H1 (cell line): ENCODE results near the gene WDR35. TPM values are rescaled to one million over a fixed set of nuclear protein-coding genes. Genes with fewer than 3 reads are reported as not detected.

Experiments used
- CTCF ChIA-PET: fragments of 300-600 bp; sonication (Branson Sonifier 250); formaldehyde crosslinking; loops from one replicate; lab custom pipeline; 2021; ENCODE audit not compliant: partially characterized antibody; lab: Charles Lee
- POLR2A ChIA-PET: fragments of 300-600 bp; sonication (Branson Sonifier 250); formaldehyde crosslinking; loops from one replicate; lab custom pipeline; 2021; ENCODE audit warnings: inconsistent platforms; ENCODE audit not compliant: partially characterized antibody; lab: Charles Lee
- DNase-seq, 2 experiments: peaks; one replicate each; pipeline versions ENCODE4 v3.0.0 to v3.0.0-alpha.2; 2010 to 2022; ENCODE audit warnings: low spot score in 2 of 2, low read depth in 1 of 2, mixed read lengths in 1 of 2
- FAIRE-seq: peaks from 2 replicates; lab custom pipeline; 2011; peaks lifted over from hg19 to GRCh38; lab: Jason Lieb, UNC
- H2AFZ ChIP-seq: 2 replicates; pipeline ENCODE4 v1.8.1; 2012; ENCODE audit warnings: low read length, inconsistent platforms
- H2AK5ac ChIP-seq: 2 replicates; pipeline ENCODE4 v1.6.1; 2013; ENCODE audit warnings: low read depth, low read length
- H2BK120ac ChIP-seq: replicated peaks from 2 replicates; pipeline ENCODE3; 2013; ENCODE audit warnings: low read depth, low read length, inconsistent platforms
- H2BK12ac ChIP-seq: 2 replicates; pipeline ENCODE4 v1.6.1; 2013; ENCODE audit warnings: low read depth, low read length
- H2BK15ac ChIP-seq: 2 replicates; pipeline ENCODE4 v1.6.1; 2013; ENCODE audit warnings: low read length
- H2BK20ac ChIP-seq: 2 replicates; pipeline ENCODE4 v1.6.1; 2013; ENCODE audit warnings: low read length
- H2BK5ac ChIP-seq: 2 replicates; pipeline ENCODE4 v1.6.1; 2013; ENCODE audit warnings: low read depth, low read length
- H3K14ac ChIP-seq: 2 replicates; pipeline ENCODE4 v1.6.1; 2013; ENCODE audit warnings: inconsistent platforms; ENCODE audit not compliant: insufficient read length
- H3K18ac ChIP-seq: 2 replicates; pipeline ENCODE4 v1.6.1; 2013; ENCODE audit warnings: low read length; ENCODE audit errors: extremely low read depth
- H3K23ac ChIP-seq: 2 replicates; pipeline ENCODE4 v1.6.1; 2013; ENCODE audit warnings: inconsistent platforms; ENCODE audit not compliant: insufficient read length
- H3K23me2 ChIP-seq: 2 replicates; pipeline ENCODE4 v1.6.1; 2013; ENCODE audit warnings: low read depth, low read length
- H3K27ac ChIP-seq: 2 replicates; pipeline ENCODE4 v1.6.1; 2011; ENCODE audit warnings: low read depth, low read length, inconsistent platforms
- H3K27me3 ChIP-seq, 4 experiments: replicated peaks in 1 of 4; 1 replicate in 1 of 4; 2 replicates in 3 of 4; pipeline versions ENCODE4 v1.6.1 to v1.8.1; 2011 to 2013; ENCODE audit warnings: low read length in 3 of 4, mild to moderate bottlenecking in 3 of 4, inconsistent platforms in 2 of 4, mixed read lengths in 2 of 4, moderate library complexity in 1 of 4; ENCODE audit not compliant: control insufficient read depth in 3 of 4, insufficient read depth in 3 of 4; ENCODE audit errors: extremely low read depth in 1 of 4
- H3K36me3 ChIP-seq, 4 experiments: 2 replicates each; pipeline versions ENCODE4 v1.6.1 to v1.8.1; 2011 to 2013; ENCODE audit warnings: mild to moderate bottlenecking in 4 of 4, low read length in 3 of 4, moderate library complexity in 2 of 4, control low read depth in 1 of 4, inconsistent platforms in 1 of 4; ENCODE audit not compliant: insufficient read depth in 4 of 4, control insufficient read depth in 2 of 4
- H3K4ac ChIP-seq: replicated peaks from 2 replicates; pipeline ENCODE3; 2013; ENCODE audit warnings: low read length, low read depth, mixed read lengths, inconsistent platforms; ENCODE audit not compliant: insufficient read length
- H3K4me1 ChIP-seq, 4 experiments: replicated peaks in 1 of 4; 1 replicate in 1 of 4; 2 replicates in 3 of 4; pipeline versions ENCODE4 v1.6.1 to v1.8.1; 2011 to 2013; ENCODE audit warnings: low read length in 3 of 4, inconsistent platforms in 2 of 4, mixed read lengths in 1 of 4; ENCODE audit not compliant: insufficient read depth in 4 of 4, control insufficient read depth in 3 of 4
- H3K4me2 ChIP-seq, 2 experiments: 2 replicates each; pipeline versions ENCODE4 v1.6.1 to v1.8.1; 2011 to 2013; ENCODE audit warnings: low read depth in 2 of 2, low read length in 2 of 2, control low read depth in 1 of 2, inconsistent platforms in 1 of 2, mild to moderate bottlenecking in 1 of 2; ENCODE audit not compliant: insufficient read depth in 1 of 2
- H3K4me3 ChIP-seq, 4 experiments: fragments of 200-600, 300-600 bp in 1 of 4; sonication (generic), shearing (Covaris generic), sonication (Bioruptor Twin) in 1 of 4; 2 replicates each; pipeline versions ENCODE4 v1.5.1 to v1.8.1; 2011 to 2016; ENCODE audit warnings: low read length in 4 of 4, low read depth in 3 of 4, control low read depth in 2 of 4, inconsistent platforms in 2 of 4, mild to moderate bottlenecking in 2 of 4, mixed read lengths in 1 of 4, moderate library complexity in 1 of 4; ENCODE audit not compliant: insufficient read depth in 2 of 4; ENCODE audit errors: extremely low read depth in 1 of 4
- H3K56ac ChIP-seq: replicated peaks from 2 replicates; pipeline ENCODE3; 2013; ENCODE audit warnings: low read depth, mild to moderate bottlenecking, mixed read lengths, low read length, inconsistent platforms; ENCODE audit not compliant: insufficient read length
- H3K79me1 ChIP-seq: 2 replicates; pipeline ENCODE4 v1.6.1; 2013; ENCODE audit warnings: low read depth, low read length, control low read depth
- H3K79me2 ChIP-seq, 2 experiments: 2 replicates each; pipeline versions ENCODE4 v1.6.1 to v1.8.1; 2012 to 2013; ENCODE audit warnings: low read length in 2 of 2, mild to moderate bottlenecking in 2 of 2, inconsistent platforms in 1 of 2; ENCODE audit not compliant: insufficient read depth in 2 of 2, control insufficient read depth in 1 of 2
- H3K9ac ChIP-seq, 4 experiments: replicated peaks in 1 of 4; 1 replicate in 1 of 4; 2 replicates in 3 of 4; pipeline versions ENCODE4 v1.6.1 to v1.8.1; 2011 to 2013; ENCODE audit warnings: low read depth in 3 of 4, low read length in 3 of 4, control low read depth in 2 of 4, mild to moderate bottlenecking in 2 of 4, moderate library complexity in 2 of 4, inconsistent platforms in 1 of 4; ENCODE audit errors: extremely low read depth in 1 of 4
- H3K9me3 ChIP-seq, 2 experiments: 2 replicates each; pipeline versions ENCODE4 v1.6.1 to v1.8.1; 2012 to 2013; ENCODE audit warnings: mild to moderate bottlenecking in 2 of 2, moderate library complexity in 2 of 2, control low read depth in 1 of 2, inconsistent platforms in 1 of 2, low read depth in 1 of 2, low read length in 1 of 2, mixed read lengths in 1 of 2; ENCODE audit not compliant: insufficient read depth in 2 of 2
- H4K20me1 ChIP-seq, 2 experiments: replicated peaks in 1 of 2; 2 replicates each; pipeline versions ENCODE3 to v1.8.1; 2011 to 2013; ENCODE audit warnings: inconsistent platforms in 2 of 2, low read length in 2 of 2, mild to moderate bottlenecking in 1 of 2; ENCODE audit not compliant: insufficient read depth in 2 of 2, control insufficient read depth in 1 of 2
- H4K5ac ChIP-seq: 2 replicates; pipeline ENCODE4 v1.6.1; 2013; ENCODE audit warnings: low read length, low read depth, mixed read lengths, inconsistent platforms; ENCODE audit not compliant: insufficient read length
- H4K8ac ChIP-seq: 2 replicates; pipeline ENCODE4 v1.8.0; 2013; ENCODE audit warnings: mild to moderate bottlenecking, moderate library complexity, low read length, inconsistent platforms; ENCODE audit not compliant: insufficient read depth; ENCODE audit errors: extremely low read depth
- H4K91ac ChIP-seq: replicated peaks from 2 replicates; pipeline ENCODE3; 2013; ENCODE audit warnings: low read length, mixed read lengths, inconsistent platforms; ENCODE audit not compliant: insufficient read length
- ASH2L ChIP-seq: fragments of 200-600, 300-600 bp; sonication (generic); IDR thresholded peaks from one replicate; pipeline ENCODE4 v1.7.1; 2017; ENCODE audit warnings: low read length
- BCL11A ChIP-seq, 2 experiments: IDR thresholded peaks; one replicate each; pipeline ENCODE4 v1.6.1; 2011; ENCODE audit warnings: low read depth in 2 of 2, low read length in 2 of 2, mild to moderate bottlenecking in 2 of 2
- EZH2 ChIP-seq: fragments of 200-600 bp; sonication (generic); IDR thresholded peaks from 2 replicates; pipeline ENCODE4 v1.7.1; 2012; ENCODE audit warnings: low read depth, mild to moderate bottlenecking, moderate library complexity, low read length, inconsistent platforms; ENCODE audit not compliant: severe bottlenecking
- SP1 ChIP-seq: IDR thresholded peaks from 2 replicates; pipeline ENCODE4 v1.6.1; 2011; ENCODE audit warnings: low read depth, low read length
- WGBS, 2 experiments: shearing (Covaris generic) in 1 of 2; methylation state at CpG; one replicate each; pipeline versions ENCODE4 v1.1.6 to v1.1.7; 2013 to 2015; ENCODE audit warnings: low lambda C conversion rate in 2 of 2, mixed read lengths in 2 of 2, inconsistent platforms in 1 of 2, low coverage in 1 of 2, missing lambda C conversion rate in 1 of 2; ENCODE audit not compliant: insufficient replicate concordance in 2 of 2, insufficient coverage in 1 of 2, insufficient read length in 1 of 2; ENCODE audit errors: extremely low coverage in 1 of 2, missing lambda C conversion rate in 1 of 2; 5-methylcytosine and 5-hydroxymethylcytosine counted together
- polyA plus RNA-seq, 7 experiments: library from polyadenylated mRNA; depleted of rRNA in 3 of 7; stranded (reverse) in 5 of 7; unstranded in 2 of 7; fragments of >200 nt in 5 of 7; fragments of 200-250 nt in 2 of 7; gene quantifications; 1 replicate in 5 of 7; 2 replicates in 1 of 7; 4 replicates in 1 of 7; pipeline versions ENCODE4 v1.2.1 to v1.2.3, GENCODE V29; 2011 to 2013; ENCODE audit warnings: missing spikeins in 2 of 7, mixed read lengths in 2 of 7
- total RNA-seq: library from RNA; stranded (reverse); fragmentation: NEBNext Ultra II Directional; extraction: Animal tissue kit (Norgen Biotek cat#: 25700); gene quantifications from 2 replicates; pipeline ENCODE4 v1.2.1, GENCODE V29; 2021

Gene WDR35
- total and polyA plus RNA-seq, 2 of the 8 experiments (the other 6 are each of a cell fraction or from before 2014, with no cell fraction given): 9.0 to 25.5 TPM

DNA sequence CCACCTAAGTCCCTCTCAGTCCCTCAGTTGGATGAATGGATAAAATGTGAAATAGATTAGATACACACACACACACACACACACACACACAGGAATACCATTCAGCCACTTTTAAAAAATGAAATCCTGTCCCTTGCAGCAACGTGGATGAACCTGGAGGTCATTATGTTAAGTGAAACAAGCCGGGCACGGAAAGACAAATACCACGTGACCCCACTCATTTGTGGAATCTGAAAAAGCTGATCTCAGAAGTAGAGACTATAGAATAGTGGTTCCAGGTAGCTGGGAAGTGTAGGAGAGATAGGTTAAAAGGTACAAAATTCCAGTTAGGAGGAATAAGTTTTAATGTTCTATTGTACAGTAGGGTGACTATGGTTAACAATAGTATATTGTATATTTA lies 119.1 kb downstream of the WDR35 start:
- H2AFZ ChIP-seq: no peak overlapping the region
- no peak overlapping the region for H3K4ac ChIP-seq
- CTCF ChIA-PET: no interaction called here
- H4K20me1 ChIP-seq: no peaks in the 10 kb centered on the region
- no peaks in the 10 kb centered on the region for H3K79me2 ChIP-seq
- H3K56ac ChIP-seq: no peak overlapping the region
- DNase-seq: no peak
- POLR2A ChIA-PET: no interaction called here
- no peak overlapping the region for H3K23ac ChIP-seq
- H3K4me3 ChIP-seq: no peak overlapping the region
- no peak overlapping the region for H2AK5ac ChIP-seq
- no peak overlapping the region for H3K18ac ChIP-seq
- no peak overlapping the region for H4K91ac ChIP-seq
- H2BK5ac ChIP-seq: no peak overlapping the region
- no peak for FAIRE-seq
- H3K4me2 ChIP-seq: no peak overlapping the region
- H3K36me3 ChIP-seq: no peaks in the 10 kb centered on the region
- H2BK120ac ChIP-seq: no peak overlapping the region
- H3K79me1 ChIP-seq: no peaks in the 10 kb centered on the region
- H3K27ac ChIP-seq: no peak overlapping the region
- H4K8ac ChIP-seq: no peak overlapping the region
- H2BK20ac ChIP-seq: no peak overlapping the region
- no peak overlapping the region for H3K14ac ChIP-seq
- no peak overlapping the region for H2BK12ac ChIP-seq
- H4K5ac ChIP-seq: no peak overlapping the region
- H3K9ac ChIP-seq: no peak overlapping the region
- 74% methylated on average over 4 of the region's 4 CpGs; no CpG with 5 or more reads in 1 of the 2 experiments for WGBS, 2 experiments
- H3K9me3 ChIP-seq: no peaks in the 10 kb centered on the region
- H3K27me3 ChIP-seq: peaks cover 0 to 26% (median 23%) of the 10 kb centered on the region in 4 experiments; a peak in 6 of 7 replicates
- TF ChIP-seq BCL11A (IDR thresholded peaks at IDR 0.05; ENCODE audit: low read depth in 2 of 2, low read length in 2 of 2) (no peak), ASH2L (no peak), EZH2 (no peak), SP1 (no peak)
- TF ChIP-seq, all 59 proteins: peak for 0
- Histone ChIP-seq H3K23me2 (peaks cover 6% of the 10 kb centered on the region; the same call in 1 of the 2 replicates), H2BK15ac (no peak overlapping the region), H3K4me1 (peaks cover 0 to 6% (median 2%) of the 10 kb centered on the region in 4 experiments; a peak in 3 of 7 replicates)
